Activated B cell treated with CpG ODN at 0.5 μM for 24 hours (primary cell): ENCODE results near the gene YPEL4. TPM values are rescaled to one million over a fixed set of nuclear protein-coding genes. Genes with fewer than 3 reads are reported as not detected.

Experiments
- ATAC-seq: fragments of 200-7000 bp; cut with Tn5 transposase; one replicate; pipeline ENCODE4 v1.10.0; 2021; ENCODE audit warnings: low read depth, mild to moderate bottlenecking, moderate library complexity
- CTCF ChIA-PET: fragments of 350-600 bp; sonication (Branson Sonifier 250); formaldehyde crosslinking; loops from one replicate; lab custom pipeline; 2021; ENCODE audit warnings: antibody characterized with exemption; lab: Charles Lee
- POLR2A ChIA-PET: fragments of 350-600 bp; sonication (Branson Sonifier 250); formaldehyde crosslinking; loops from one replicate; lab custom pipeline; 2021; ENCODE audit warnings: antibody characterized with exemption; lab: Charles Lee
- DNase-seq: peaks from one replicate; pipeline ENCODE4 v3.0.0; 2022
- H3K27ac Mint-ChIP-seq: one replicate; pipeline ENCODE4 v1.8.0; 2020; ENCODE audit warnings: mixed read lengths
- H3K27me3 Mint-ChIP-seq: one replicate; pipeline ENCODE4 v1.8.0; 2021; ENCODE audit warnings: mixed read lengths
- H3K36me3 Mint-ChIP-seq: one replicate; pipeline ENCODE4 v1.8.0; 2021; ENCODE audit warnings: low read depth, mixed read lengths
- H3K4me1 Mint-ChIP-seq: one replicate; pipeline ENCODE4 v1.8.0; 2021; ENCODE audit warnings: mixed read lengths
- H3K4me3 Mint-ChIP-seq: one replicate; pipeline ENCODE4 v1.8.0; 2020; ENCODE audit warnings: mild to moderate bottlenecking, mixed read lengths
- H3K9me3 Mint-ChIP-seq: one replicate; pipeline ENCODE4 v1.8.0; 2020; ENCODE audit warnings: mixed read lengths
- CTCF ChIP-seq: fragments of 200-600 bp; IDR thresholded peaks from one replicate; pipeline ENCODE4 v1.8.0; 2022; ENCODE audit warnings: antibody characterized with exemption, mild to moderate bottlenecking
- intact Hi-C: fragments of 100-400 bp; cut with micrococcal nuclease; formaldehyde crosslinking; loops from one replicate; pipeline ENCODE4 v1.15.1; 2024
- total RNA-seq: library from RNA; stranded (reverse); gene quantifications from 2 replicates; pipeline ENCODE4 v1.2.3, GENCODE V29; 2022

YPEL4 gene
- total RNA-seq, 1 donor from 2014 or later: not detected

- ChIA-PET POLR2A (interaction anchor here (0.5 kb wide), 1 partner anchor 47 kb away, joined by 3 read pairs; no protein-coding TSS in a partner anchor), CTCF (no interaction called here)
- no peak for DNase-seq
- intact Hi-C loops: no loop called here
- ATAC-seq: no peak
- Mint-ChIP-seq H3K4me3 (no peak overlapping the region), H3K27ac (no peak overlapping the region), H3K27me3 (peaks cover 16% of the 10 kb centered on the region), H3K9me3 (no peaks in the 10 kb centered on the region), H3K36me3 (no peaks in the 10 kb centered on the region), H3K4me1 (no peaks in the 10 kb centered on the region)
- no peak for TF ChIP-seq CTCF
Observed at GRCh38 chr11:57610170-57610569, 39.5 kb downstream of the YPEL4 start.

- Mint-ChIP-seq H3K9me3 (no peaks in the 10 kb centered on the region), H3K36me3 (no peaks in the 10 kb centered on the region), H3K27me3 (peaks cover 9% of the 10 kb centered on the region), H3K4me1 (no peaks in the 10 kb centered on the region), H3K4me3 (no peak overlapping the region), H3K27ac (no peak overlapping the region)
- ChIA-PET POLR2A (no interaction called here), CTCF (no interaction called here)
- DNase-seq (no peak), ATAC-seq (no peak)
- TF ChIP-seq CTCF: no peak
- intact Hi-C loops: no loop called here
Observed at GRCh38 chr11:57605028-57605420, 44.7 kb downstream of the YPEL4 start.

GRCh38 chr11:57604296-57605027, 45.2 kb downstream of the YPEL4 start:
- intact Hi-C loops: no loop called here
- H3K27ac Mint-ChIP-seq: no peak overlapping the region
- H3K4me1 Mint-ChIP-seq: no peaks in the 10 kb centered on the region
- H3K4me3 Mint-ChIP-seq: no peak overlapping the region
- no peaks in the 10 kb centered on the region for H3K36me3 Mint-ChIP-seq
- POLR2A ChIA-PET: no interaction called here
- no peaks in the 10 kb centered on the region for H3K9me3 Mint-ChIP-seq
- CTCF ChIA-PET: no interaction called here
- peaks cover 14% of the 10 kb centered on the region for H3K27me3 Mint-ChIP-seq
- TF ChIP-seq CTCF: no peak
- no peak for DNase-seq
- ATAC-seq: no peak

GRCh38 chr11:57601297-57601696, 48.4 kb downstream of the YPEL4 start:
- Mint-ChIP-seq H3K4me3 (no peak overlapping the region), H3K4me1 (no peaks in the 10 kb centered on the region), H3K27me3 (peaks cover 31% of the 10 kb centered on the region), H3K9me3 (no peaks in the 10 kb centered on the region), H3K36me3 (no peaks in the 10 kb centered on the region), H3K27ac (no peak overlapping the region)
- ATAC-seq: no peak
- intact Hi-C loops: no loop called here
- no peak for TF ChIP-seq CTCF
- POLR2A ChIA-PET: no interaction called here
- no peak for DNase-seq
- CTCF ChIA-PET: no interaction called here

GRCh38 chr11:57599381-57599780, 50.3 kb downstream of the YPEL4 start:
- POLR2A ChIA-PET: no interaction called here
- no peak for TF ChIP-seq CTCF
- Mint-ChIP-seq H3K27me3 (peaks cover 38% of the 10 kb centered on the region), H3K9me3 (no peaks in the 10 kb centered on the region), H3K4me1 (no peaks in the 10 kb centered on the region), H3K36me3 (no peaks in the 10 kb centered on the region), H3K4me3 (no peak overlapping the region), H3K27ac (no peak overlapping the region)
- ATAC-seq (no peak), DNase-seq (no peak)
- intact Hi-C loops: no loop called here
- CTCF ChIA-PET: no interaction called here
